Measurements from ENCODE around the gene MICALL1.

The MICALL1 gene

DNA sequence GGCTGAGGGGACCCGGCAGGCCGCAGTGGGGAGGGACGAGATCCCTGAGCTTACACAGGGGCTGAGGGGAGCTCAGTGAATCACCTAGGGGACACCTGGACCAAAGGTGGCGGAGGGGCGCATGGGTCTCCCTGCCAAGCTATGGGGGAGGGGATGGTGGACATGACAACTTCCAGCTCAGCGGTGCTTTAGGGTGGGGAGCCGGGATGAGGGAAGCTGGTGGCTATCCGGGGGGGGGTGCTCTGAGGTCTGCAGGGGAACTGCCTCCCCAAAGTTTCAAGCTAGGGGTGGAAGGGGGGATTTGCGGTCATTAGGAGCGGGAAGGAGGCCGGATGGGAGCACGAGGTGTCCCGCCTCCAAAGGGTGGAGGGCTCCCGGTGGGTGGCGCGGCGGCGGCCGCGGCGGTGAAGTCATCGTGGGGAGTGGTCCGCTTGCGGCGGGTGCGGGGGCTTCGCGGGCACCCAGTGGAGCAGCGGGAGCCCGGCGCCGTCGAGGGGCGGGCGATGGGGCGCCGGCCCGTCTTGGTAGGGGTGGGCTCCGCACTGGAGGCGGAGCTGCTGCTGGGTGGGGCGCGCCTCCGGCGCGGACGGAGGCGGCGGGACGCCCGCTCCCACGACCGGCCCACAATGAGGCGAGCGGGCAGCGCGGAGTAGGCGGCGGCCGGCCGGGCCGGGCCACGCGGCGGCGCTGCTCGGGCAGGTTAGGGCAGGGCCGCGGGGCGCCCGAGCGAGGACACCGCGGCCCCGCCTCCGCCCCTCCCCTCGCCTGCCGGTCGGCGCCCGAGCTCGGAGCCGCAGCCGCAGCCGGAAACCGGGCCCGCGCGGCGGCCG is at the start of gene MICALL1:
Gene MICALL1, plus strand, starts transcription at position 764 of the 830 bp plus-strand sequence. CDS start 126 bp downstream, outside the sequence.
- peak; percentile 67 for DNase-seq

DNA sequence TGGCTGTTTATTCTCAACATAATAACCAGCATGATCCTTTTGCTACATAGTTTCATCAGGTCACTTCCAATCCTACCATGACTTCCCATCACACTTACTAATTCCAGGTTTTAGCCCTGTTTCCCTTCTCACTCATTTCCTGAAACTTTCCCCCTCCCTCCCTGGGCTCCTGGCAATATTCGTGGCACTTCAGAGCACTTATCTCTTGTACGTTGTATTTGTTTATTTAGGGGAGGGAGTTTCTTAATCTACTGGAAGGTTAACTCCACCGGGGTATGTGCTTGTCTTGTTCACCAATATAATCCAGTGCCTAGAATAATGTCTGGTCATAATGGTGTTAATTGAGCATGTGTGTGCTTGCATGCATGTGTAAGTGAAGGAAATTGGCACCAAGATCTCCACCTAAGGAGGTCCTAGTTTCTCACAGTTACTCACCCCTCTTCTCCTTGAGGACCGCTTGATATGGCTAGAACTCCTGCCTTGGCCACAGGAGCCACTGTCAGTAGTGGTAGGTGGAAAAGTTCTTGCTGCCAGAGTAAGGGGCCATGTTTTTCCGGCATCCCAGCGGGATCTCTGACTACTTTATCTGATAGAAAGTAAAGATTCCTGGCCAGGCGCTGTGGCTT is 45.2 kb upstream of the MICALL1 start:
- DNase-seq = no peak

- no peak for DNase-seq
Observed at GRCh38 chr22:37862570-37863325, 43.3 kb upstream of the MICALL1 start.

- no peak for DNase-seq
Observed at GRCh38 chr22:37865510-37865909, 40.6 kb upstream of the MICALL1 start.

GRCh38 chr22:37870273-37870672 is 35.8 kb upstream of the MICALL1 start:
- no peak for DNase-seq

DNA sequence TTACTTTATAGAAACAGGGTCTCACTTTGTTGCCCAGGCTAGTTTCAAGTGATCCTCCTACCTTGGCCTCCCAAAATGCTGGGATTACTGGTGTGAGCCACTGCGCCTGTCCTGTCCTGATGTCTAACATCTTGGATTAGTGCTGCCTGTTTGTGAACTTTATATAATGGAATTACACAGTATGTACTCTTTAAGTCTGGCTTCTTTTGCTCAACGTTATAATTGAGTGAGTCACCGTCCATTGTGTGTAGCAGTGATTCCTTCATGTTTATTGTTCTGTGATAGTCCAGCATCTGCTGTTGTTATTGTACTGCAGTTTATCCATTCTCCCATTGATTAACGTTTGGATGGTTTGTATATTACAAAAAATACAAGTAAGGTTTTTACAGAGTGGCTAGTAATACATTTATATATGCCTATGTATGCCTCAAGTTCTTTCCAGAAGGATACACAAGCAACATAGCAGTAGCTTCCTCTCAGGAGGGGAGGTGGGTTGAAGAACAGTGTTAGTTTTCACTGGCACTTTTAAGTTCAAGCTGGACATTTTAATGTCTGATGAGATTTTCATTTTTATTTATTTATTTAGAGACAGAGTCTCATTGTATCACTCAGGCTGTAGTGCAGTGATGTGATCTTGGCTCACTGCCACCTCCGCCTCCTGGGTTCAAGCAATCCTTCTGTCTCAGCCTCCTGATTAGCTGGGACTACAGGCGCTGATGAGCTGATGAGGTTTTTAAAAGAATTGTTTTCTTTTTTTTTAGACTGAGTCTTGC is 25.2 kb upstream of the MICALL1 start:
- no peak for DNase-seq

DNA sequence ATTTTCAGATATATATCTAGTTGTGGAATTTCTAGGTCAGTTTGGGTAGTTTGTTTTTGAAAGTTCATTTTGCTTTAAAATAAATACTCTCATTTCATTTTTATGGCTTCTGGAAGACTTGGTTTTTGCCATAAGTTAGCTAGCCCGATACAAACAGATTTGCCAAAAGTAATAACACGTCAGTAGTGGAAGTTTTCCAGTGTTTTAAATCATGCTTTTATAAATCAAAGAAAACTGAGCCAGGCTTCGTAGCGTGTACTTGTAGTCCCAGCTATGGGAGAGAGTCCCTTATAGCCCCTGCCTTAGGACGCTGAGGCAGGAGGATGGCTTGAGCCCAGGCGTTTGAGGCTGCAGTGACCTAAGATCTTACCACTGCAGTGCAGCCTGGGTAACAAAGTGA is 21.7 kb upstream of the MICALL1 start:
- DNase-seq = no peak

DNA sequence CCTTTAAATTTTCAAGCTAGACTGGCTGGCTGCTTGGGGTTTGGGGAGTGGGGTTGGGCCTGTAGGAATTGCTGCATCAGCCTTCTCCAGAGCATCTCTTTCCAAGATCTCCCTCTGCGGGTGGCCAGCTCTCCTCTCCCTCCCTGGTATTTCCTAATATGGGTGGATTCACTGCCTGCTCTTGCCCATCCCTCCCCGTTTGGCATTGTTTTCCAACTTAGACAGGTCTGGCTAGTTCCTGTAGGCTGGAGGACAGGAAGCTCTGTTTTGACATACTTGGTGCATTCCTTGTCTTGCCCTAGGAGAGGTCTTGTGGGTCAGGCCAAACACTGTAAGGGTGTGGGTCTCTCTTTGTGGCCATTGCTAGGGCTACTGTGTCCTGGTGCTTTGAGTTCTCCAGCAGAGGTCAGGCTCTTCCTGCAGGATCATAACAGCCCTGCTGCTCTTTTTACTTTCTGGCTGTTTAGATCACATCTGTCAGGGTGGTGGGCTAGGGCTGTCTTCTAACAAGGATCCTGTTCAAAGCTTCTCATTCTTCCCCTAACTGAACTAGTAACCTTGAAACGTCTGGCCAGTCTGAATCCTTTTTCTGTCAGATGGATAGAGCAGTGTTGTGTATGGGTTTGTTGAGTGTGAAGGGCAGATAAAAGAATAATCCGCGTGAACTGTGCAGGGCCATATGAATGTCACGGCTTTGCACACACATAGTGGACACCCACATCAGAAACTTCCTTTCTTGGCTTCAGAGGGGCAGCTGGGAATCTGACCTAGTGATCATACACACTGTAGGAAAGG is 18.3 kb upstream of the MICALL1 start:
- DNase-seq = no peak

DNA sequence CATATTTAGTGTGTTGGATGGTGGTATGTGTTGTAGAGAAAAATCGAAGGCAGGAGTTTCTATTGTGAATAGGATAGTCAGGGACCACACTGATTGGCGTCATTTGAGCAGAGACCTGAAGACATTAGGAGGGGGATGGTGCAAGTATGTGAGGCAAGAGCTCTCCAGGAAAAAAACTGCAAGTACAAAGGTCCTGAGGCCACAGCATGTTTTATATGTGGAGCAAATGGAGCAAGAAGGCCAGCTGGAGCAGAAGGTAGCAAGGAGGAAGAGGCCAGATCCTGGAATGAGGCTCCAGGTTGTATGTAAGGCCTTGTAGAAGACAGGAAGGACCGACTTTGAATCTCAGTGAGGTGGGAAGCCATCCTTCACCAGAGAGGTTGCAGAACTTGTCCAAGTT is 14.2 kb upstream of the MICALL1 start:
- no peak for DNase-seq

DNA sequence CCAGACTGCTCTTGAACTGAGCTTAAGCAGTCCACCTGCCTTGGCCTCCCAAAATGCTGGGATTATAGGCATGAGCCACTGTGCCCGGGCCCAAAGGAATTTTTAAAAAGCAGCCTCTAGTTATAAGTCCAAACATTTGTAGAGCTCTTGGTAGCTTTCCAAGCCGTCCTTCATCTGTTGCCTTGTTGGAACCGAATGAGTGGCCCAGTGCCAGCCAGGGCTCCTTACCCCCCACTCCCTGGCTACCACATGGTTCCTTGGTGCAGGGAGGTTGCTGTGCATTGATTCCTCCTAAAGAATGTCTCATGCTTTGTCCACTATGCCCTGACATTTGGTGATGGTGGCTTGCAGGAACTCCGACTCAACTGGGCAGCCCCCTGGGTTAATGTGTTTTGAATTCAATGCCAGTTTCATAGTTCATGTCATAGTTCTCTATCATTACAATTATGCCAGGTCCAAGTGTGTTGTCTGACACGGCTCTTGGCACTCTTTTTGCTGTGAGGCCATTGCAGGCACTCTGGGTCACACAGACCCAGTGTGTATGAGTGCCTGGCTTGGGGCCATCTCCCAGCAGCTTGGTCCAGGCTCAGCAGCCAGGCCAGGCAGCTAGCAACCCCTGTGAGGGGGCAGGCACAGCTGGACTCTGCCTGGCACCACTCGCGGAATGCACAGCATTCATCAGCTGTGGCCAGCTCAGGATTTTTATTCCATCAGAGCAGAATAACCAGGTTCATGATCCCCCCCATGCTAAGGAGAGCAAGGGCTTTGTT is 13.3 kb upstream of the MICALL1 start:
- DNase-seq = no peak

- DNase-seq = no peak
Observed at GRCh38 chr22:37893583-37893983, 12.5 kb upstream of the MICALL1 start.

GRCh38 chr22:37894939-37895670 is 11.0 kb upstream of the MICALL1 start:
- no peak for DNase-seq

- peak; percentile 46 for DNase-seq
Observed at GRCh38 chr22:37896181-37896592, 9.9 kb upstream of the MICALL1 start.

GRCh38 chr22:37896939-37897338 is 9.2 kb upstream of the MICALL1 start:
- DNase-seq = no peak

DNA sequence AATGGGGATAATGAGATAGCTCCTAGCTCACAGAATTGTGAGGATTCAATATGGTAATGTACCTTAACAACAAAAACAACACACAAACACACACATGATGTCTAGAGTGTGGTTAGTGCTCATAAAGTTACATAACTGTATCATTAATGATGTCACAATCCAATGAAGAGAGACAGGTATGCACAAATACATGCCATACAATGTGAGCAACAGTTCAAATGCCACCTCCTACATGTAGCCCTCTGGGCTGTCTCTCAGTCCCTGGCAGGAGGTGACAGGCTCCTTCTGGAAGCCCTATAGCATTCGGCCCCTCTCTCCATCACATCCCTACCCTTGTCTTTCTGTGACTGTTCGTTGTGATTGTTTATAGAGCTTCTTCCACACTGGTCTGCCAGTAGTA is 8.3 kb upstream of the MICALL1 start:
- no peak for DNase-seq

DNA sequence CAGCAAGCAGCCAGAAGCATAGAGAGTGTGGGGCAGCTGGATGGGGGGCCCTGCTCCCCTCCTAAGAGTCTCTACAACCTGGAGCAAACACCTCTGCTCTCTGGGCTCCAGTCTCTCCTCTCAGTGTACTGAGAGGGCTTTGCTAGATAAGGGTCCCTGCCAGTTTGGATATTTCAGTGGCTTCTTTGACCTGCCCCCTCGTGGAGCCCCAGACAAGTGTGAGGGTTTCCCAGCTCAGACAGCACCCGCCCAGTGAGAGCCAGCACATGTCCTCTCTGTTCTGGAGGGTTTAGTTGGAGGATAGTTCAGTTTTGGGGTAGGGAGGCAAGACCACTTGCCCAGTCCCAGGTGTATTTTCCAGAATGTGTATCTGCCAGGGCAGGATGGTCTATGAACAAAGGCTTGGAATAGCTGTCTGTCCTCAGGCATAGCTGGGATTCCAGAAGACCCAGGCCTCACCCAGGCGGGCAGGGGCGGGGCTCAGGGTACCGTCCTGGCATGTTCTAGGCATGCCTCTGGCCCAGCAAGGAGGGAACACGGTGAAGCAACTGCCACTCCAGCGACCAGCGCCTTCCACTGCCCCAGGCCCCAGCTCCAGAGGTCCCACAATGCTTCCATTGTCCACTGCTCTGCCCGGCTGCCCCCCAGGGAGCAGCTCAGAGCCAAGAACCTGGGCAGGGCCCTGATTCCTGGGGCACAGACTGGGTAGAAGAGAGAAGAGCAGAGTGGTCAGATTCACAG is 7.5 kb upstream of the MICALL1 start:
- no peak for DNase-seq

- peak; percentile 50 for DNase-seq
Observed at GRCh38 chr22:37904572-37905533, 1.2 kb upstream of the MICALL1 start.

DNA sequence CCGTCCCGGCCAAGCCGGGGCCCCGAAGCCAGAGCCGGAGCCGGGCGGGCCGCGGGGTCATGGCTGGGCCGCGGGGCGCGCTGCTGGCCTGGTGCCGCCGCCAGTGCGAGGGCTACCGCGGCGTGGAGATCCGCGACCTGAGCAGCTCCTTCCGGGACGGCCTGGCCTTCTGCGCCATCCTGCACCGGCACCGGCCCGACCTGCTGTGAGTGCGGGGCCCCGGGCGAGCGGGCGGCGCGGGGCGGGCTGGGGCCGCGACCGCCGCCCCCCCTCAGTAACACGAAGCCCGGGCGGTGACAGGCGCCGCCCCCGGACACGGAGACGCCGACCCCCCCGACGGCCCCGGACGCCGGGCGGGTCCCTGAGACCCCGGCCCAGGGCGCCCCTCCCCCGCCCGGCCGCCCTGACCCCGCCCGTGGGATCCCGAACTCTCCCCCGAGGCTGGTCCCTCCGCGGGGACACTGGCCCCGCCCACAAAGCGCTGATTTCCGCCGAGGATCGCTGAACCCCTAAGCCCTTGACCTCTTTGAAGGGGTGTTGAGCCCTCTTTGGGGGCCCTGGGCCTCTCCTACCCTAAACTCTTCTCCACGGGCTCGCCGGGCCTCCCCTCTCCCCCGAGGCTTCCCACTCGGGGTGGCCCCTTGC is 389 bp downstream of the MICALL1 start:
- peak; percentile 51 for DNase-seq
